Fibroblast of the conjunctiva (primary cell): ENCODE data around the gene CEP44.
"Not testable (repeated sequence)": the region's sequence is repeated elsewhere in the genome, so short reads cannot be mapped to it uniquely, and the experiment has no call there.

Experiments used
- DNase-seq: peaks from one replicate; pipeline ENCODE4 v3.0.0-alpha.2; 2010; ENCODE audit warnings: low read depth

Gene CEP44, protein sequence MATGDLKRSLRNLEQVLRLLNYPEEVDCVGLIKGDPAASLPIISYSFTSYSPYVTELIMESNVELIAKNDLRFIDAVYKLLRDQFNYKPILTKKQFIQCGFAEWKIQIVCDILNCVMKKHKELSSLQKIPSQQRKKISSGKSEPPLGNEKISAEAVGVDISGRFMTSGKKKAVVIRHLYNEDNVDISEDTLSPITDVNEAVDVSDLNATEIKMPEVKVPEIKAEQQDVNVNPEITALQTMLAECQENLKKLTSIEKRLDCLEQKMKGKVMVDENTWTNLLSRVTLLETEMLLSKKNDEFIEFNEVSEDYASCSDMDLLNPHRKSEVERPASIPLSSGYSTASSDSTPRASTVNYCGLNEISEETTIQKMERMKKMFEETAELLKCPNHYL

DNA sequence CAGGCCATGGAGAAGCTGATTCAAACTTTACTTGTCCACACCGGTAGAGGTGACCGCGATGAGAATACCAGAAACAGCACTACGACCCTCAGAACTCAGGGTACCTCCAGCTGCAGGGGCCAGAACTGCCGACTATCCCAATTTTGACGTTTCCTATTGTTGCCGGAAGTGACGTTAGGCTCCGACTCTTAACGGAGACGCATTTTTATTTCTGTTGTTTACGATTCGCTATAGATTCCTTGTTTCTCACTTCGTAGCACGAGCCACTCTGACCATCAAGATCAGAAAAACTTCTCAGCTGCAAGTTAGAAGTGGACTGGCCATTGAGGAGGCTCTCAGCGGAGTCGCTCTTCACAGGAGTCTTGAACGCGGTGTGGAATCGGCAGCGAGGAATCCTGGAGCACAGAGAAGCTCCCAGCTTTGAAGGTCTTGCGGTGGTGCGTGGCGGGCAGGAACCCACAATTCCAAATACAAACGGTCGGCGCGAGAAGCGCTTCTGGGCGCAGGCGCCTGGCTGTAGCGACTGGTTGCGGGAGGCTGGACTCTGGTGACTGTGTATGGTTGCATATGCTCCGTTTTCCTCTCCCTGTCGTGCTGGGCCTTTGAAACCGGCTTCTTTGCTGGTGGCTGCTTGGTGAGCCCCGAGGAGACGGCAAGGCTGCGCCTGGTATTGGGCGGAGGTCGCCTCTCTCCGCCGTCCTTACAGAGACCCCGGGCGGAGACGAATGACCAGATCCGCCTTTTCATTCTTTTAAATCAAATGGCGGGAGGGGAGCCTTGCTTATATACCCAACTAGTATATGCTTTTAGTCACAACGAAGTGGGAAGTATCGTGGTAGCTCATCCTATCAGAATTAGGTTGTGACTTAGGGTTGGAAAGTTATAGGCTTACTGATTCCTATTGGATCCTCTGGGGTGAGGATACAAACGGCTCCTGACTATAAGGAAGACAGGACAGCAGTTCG, at the start of gene CEP44, which contains the start of gene FBXO8:
Gene CEP44, plus strand, starts transcription at position 405 of the 965 bp plus-strand sequence. CDS start 15,211 bp downstream, outside the sequence.
Gene FBXO8, minus strand, starts transcription at position 161 of the 965 bp plus-strand sequence. CDS start 20,575 bp downstream, outside the sequence.
- peak; percentile 39 for DNase-seq

DNA sequence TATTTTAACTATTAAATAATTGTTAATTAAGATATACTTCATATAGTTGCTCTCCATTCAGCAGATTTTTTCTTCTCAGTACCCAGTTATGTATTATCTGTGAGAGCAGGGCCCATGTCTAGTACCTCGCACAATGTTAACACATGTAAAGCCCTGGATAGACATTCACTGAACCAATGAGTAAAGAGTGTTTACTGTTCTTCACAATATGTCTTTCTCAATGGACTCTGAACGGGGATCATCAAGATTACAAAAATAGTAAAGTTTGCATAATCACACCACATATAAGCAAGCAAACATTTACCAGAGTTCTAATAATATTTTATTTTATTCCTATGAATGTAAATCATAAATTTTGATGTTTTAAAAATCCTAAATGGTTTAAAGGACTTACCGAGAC, 47.4 kb upstream of the CEP44 start:
- no peak for DNase-seq

- no peak for DNase-seq
These were observed 42.5 kb upstream of the CEP44 start for GRCh38 chr4:174241162-174241561.

GRCh38 chr4:174244441-174244840, 39.3 kb upstream of the CEP44 start:
- DNase-seq = no peak

DNA sequence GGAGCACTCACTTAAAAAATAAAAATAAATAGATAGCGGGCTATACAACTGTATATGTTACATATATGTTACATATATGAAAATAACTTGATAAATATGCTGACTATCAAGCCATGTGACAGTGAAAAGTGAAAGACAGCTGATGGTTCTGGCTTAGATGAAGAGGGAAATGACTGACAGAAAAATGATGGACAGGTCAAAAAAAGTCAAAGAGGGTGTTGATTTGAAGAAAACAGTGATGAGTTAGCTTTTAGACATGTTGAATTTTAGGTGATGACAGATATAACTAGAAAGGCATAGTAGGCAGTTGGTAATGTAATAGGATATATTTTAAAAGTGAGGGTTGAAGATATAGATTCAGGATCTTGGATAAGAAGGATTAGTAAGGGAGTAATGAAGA, 38.0 kb upstream of the CEP44 start:
- no peak for DNase-seq

DNA sequence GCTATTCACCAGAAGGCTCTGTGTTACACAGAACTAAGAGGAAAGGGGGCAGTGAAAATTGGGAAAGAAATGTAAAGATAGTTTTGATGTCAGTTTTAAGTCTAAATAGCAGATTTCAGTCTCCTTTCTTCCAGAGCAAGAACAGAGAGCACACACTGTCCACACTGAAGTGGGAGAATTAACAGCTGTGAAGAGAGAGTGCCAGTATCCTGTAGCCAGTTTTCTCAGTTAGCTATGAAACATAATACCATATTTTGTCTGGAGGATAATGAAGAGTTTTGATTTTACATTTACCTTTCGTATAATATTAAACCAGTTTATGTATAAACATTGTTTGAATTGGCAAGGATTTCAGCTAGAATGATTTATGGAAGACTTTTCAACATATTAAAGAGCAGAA, 35.3 kb upstream of the CEP44 start:
- no peak for DNase-seq

DNA sequence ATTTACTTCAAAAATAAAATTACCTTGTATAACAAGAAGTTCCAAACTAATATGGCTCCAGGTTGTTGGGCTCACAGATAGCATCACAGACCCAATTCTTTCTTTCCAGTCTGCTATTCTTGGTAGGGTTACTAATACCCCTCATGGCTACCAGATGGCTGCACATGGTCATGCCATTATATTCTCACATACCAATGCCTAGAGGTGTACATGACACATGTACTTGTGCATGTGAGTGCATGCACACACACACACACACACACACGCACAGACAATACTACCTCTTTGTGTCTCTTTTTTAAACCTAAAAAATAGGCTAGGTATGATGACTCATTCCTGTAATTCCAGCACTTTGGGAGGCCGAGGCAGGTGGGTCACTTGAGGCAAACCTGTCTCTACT, 31.3 kb upstream of the CEP44 start:
- DNase-seq = no peak

DNA sequence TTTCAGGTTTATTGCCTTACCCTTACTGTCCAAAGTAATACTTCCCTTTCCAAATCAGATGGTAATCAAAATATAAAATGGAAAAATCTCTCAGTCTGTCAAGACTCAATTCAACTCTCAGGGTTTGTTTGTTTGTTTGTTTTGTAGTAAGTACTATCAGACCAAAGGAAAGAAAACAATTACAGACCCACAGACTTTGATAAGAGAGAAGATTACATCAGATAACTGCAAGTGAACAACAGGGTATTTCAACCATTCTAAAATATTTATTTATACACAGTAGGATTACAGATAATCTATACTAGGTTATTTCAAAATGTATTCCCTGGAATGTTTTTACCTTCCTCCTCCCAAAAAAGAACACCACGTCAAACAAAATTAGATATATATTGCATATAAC, 29.1 kb upstream of the CEP44 start:
- DNase-seq = no peak

GRCh38 chr4:174255374-174255773, 28.3 kb upstream of the CEP44 start:
- no peak for DNase-seq

- peak; percentile 27 for DNase-seq
These were observed 27.9 kb upstream of the CEP44 start for GRCh38 chr4:174255786-174256185.

DNA sequence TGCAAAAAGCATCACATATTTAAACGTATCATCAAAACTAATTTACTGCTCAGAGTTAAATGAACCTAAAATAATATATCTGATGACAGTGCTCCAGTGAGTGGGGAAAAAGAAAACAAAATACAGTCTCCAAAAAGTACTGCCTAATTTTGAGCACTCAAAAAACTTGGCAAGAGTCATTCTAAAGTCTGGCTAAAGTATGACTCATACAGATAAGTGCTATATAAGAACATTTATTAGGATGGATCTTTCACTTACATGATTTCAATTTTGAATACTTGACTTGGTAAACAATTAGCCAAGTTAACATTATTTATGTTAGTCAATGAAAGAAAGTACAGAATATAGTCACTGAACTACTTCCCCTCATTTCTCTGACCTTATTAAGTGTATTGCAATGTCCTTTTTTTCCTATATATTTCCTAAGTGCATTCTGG, 27.4 kb upstream of the CEP44 start:
- peak; percentile 4 for DNase-seq

DNA sequence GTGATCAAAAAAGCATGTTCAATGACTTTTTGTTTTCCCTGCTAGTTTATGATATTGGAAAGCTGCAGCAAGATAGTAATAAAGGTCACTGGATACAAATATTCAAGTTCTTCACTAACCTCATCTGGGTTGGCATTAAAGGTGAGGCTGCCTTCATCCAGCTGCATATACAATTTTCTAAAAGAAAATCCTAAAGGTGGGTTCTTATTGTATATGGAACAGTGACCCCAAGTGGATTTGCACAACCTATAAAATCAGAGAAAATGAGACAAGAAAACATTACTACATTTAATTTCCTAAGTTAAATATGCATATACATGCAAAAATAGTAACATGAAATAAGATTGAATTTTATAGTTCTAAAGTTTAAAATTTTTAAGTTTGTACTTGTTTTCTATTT, 24.1 kb upstream of the CEP44 start:
- DNase-seq = no peak

- DNase-seq = peak; percentile 50
These were observed 23.6 kb upstream of the CEP44 start for GRCh38 chr4:174260099-174260498.

DNA sequence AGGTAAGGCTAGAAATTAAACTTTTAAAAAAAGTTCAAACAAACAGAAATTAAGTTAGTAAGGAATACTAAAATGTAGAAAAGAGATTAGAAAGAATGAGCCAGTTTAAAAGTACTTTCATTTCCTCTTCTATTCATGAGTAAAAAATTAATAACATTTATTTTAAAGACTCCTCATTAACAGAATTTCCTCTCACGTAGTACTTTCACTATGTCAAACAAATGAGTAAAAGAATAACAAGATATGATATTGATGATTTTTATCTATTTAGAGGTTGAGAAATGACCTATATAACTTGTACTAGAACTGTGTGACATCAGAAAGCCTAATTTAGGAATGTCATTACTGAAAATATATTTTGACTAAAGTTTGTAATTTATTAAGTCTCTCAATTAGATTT, 22.3 kb upstream of the CEP44 start:
- not testable (repeated sequence) for DNase-seq

GRCh38 chr4:174262624-174263444, 20.9 kb upstream of the CEP44 start:
- no peak for DNase-seq

GRCh38 chr4:174263445-174263736, 20.3 kb upstream of the CEP44 start:
- no peak for DNase-seq

- no peak for DNase-seq
These were observed 17.8 kb upstream of the CEP44 start for GRCh38 chr4:174265916-174266315.

DNA sequence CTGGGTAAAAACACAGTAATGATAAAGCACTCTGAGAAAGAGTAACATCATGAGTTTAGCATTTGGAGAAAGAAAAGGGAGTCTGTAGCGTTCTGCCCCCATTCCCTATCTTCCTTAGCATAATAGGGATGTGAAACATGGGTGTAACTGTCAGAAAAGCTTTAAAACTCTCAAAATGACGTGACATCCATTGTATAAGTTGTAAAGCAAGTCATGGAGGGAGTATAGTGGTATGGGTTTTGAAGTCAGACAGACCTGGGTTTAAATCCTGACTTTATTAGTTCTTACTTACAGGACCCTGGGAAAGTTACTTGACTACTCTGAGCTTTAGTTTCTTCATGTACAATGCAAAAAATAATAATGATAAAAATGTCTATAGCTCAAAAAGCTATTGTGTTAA, 17.3 kb upstream of the CEP44 start:
- no peak for DNase-seq

DNA sequence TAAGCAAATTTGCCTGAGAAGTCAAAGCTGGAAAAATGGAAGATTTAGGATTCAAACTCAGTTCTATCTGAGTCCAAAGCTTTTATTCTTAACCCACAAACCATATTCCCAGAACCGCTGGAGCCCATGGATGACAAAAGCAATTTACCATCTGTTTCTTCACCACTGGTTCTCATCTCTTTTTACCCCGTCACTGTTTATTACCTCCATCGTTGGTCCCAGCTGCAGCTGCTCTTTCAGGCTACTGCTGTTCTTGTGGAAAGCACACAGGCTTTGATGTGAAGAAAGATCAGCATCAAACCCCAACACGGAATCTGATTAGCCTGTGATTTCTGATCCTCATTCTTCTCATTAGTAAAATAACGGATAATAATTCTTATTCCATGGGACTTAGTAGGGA, 9.8 kb upstream of the CEP44 start:
- no peak for DNase-seq

- DNase-seq = no peak
These were observed 9.3 kb upstream of the CEP44 start for GRCh38 chr4:174274436-174274835.

GRCh38 chr4:174275101-174275500, 8.6 kb upstream of the CEP44 start:
- no peak for DNase-seq

- DNase-seq = no peak
These were observed 6.3 kb upstream of the CEP44 start for GRCh38 chr4:174277433-174277832.
